GM12875 (cell line): ENCODE measurements around the gene NR2E3.

Experiments used
- H3K4me3 ChIP-seq: one replicate; pipeline ENCODE4 v1.5.1; 2011; ENCODE audit warnings: low read depth, low read length, control low read depth
- CTCF ChIP-seq: IDR thresholded peaks from 2 replicates; pipeline ENCODE4 v1.5.1; 2011; ENCODE audit warnings: low read depth, mild to moderate bottlenecking, control low read depth, inconsistent platforms, low read length, moderate library complexity, borderline replicate concordance; ENCODE audit not compliant: insufficient read depth

Gene NR2E3

GRCh38 chr15:71810256-71811035, at the start of gene NR2E3:
Gene NR2E3 (plus strand): TSS chr15:71810554. CDS start chr15:71810744, 190 bp downstream.
- TF ChIP-seq CTCF, result no peak
- H3K4me3 ChIP-seq, result no peak within 1 kb of the TSS

GRCh38 chr15:71760852-71761251, 49.5 kb upstream of the NR2E3 start:
- TF ChIP-seq CTCF, result no peak

GRCh38 chr15:71761649-71762048, 48.7 kb upstream of the NR2E3 start:
- no peak for TF ChIP-seq CTCF
- H3K4me3 ChIP-seq, result no peak overlapping the region

More at GRCh38 chr15:71760852-71761251, 49.5 kb upstream of the NR2E3 start:
- no peak overlapping the region for H3K4me3 ChIP-seq

DNA sequence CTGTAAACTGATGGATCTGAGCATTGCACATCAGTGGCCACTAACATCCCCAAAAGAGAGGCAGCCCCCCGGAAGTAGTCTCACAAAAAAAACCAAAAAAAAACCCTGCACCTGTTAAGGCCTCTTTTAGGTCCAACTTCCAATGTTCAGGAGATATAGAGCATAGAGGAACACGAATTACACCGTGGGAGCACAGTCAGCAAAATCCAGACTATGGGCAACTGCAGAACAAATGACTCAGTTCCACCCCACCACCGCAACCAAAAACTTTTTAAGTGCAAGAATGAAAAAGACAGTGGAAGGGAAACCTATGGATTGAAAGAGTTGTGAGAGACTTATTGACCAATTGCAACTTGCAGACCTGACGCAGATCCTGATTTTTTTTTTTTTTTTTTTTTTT, 42.2 kb upstream of the NR2E3 start:
- no peak overlapping the region for H3K4me3 ChIP-seq
- no peak for TF ChIP-seq CTCF

DNA sequence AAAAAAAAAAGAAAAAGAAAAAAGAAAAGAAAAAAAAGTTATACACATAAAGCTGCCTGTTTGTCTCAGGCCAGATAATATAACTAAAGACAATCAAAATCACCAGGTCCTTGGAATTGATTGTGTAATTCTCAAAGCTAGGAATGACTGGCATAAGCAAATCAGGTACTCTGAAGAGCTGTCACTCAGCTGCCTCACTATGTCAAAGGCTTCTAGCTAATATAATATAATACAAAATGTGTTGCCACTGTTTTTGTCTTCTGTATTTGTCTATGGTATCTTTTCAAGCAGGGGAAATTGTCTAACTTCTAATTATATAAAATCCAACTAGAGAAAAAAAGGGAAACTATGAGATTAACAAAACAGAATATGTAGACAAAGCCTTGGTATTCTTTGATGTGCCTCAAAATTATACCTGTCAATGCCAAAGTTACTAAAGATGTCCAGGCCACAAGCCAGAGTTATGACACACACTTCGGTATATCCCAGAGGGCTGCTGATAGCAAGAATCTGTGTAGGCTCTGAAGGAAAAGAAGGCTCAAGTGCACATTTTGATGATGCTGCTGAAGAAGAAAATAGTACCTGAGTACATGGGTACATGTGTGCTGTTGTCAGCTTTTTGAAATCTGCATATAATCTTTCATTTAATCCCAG, 37.0 kb upstream of the NR2E3 start:
- TF ChIP-seq CTCF, result no peak
- no peak overlapping the region for H3K4me3 ChIP-seq

DNA sequence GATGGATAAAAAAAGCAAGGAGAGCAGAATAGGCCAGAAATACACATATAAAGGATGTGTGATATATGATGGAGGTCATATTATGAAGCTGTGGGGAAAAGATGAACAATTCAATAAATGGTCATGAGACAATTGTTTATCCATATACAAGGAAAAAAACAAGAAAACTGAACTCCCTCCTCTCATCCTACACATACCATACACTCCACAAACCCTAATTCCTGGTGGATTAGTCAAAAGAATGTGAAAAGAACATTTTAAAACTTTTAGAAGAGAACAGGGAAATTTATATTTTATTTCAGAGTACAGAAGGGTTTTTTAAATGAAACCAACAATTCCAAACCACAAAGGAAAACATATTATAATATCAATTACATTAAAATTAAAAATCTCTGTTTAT, 34.5 kb upstream of the NR2E3 start:
- no peak for TF ChIP-seq CTCF
- H3K4me3 ChIP-seq, result no peak overlapping the region

GRCh38 chr15:71776304-71776703, 34.0 kb upstream of the NR2E3 start:
- TF ChIP-seq CTCF, result no peak
- H3K4me3 ChIP-seq, result no peak overlapping the region
